H1 (cell line): ENCODE measurements around the gene SEC63. TPM values are rescaled to one million over a fixed set of nuclear protein-coding genes. Genes with fewer than 3 reads are reported as not detected.
"Not testable (repeated sequence)": the region's sequence is repeated elsewhere in the genome, so short reads cannot be mapped to it uniquely, and the experiment has no call there.

Experiments
- CTCF ChIA-PET: fragments of 300-600 bp; sonication (Branson Sonifier 250); formaldehyde crosslinking; loops from one replicate; lab custom pipeline; 2021; ENCODE audit not compliant: partially characterized antibody; lab: Charles Lee
- POLR2A ChIA-PET: fragments of 300-600 bp; sonication (Branson Sonifier 250); formaldehyde crosslinking; loops from one replicate; lab custom pipeline; 2021; ENCODE audit warnings: inconsistent platforms; ENCODE audit not compliant: partially characterized antibody; lab: Charles Lee
- DNase-seq, 2 experiments: peaks; one replicate each; pipeline versions ENCODE4 v3.0.0 to v3.0.0-alpha.2; 2010 to 2022; ENCODE audit warnings: low spot score in 2 of 2, low read depth in 1 of 2, mixed read lengths in 1 of 2
- FAIRE-seq: peaks from 2 replicates; lab custom pipeline; 2011; peaks lifted over from hg19 to GRCh38; lab: Jason Lieb, UNC
- H2AFZ ChIP-seq: 2 replicates; pipeline ENCODE4 v1.8.1; 2012; ENCODE audit warnings: low read length, inconsistent platforms
- H2AK5ac ChIP-seq: 2 replicates; pipeline ENCODE4 v1.6.1; 2013; ENCODE audit warnings: low read depth, low read length
- H2BK120ac ChIP-seq: replicated peaks from 2 replicates; pipeline ENCODE3; 2013; ENCODE audit warnings: low read depth, low read length, inconsistent platforms
- H2BK12ac ChIP-seq: 2 replicates; pipeline ENCODE4 v1.6.1; 2013; ENCODE audit warnings: low read depth, low read length
- H2BK15ac ChIP-seq: 2 replicates; pipeline ENCODE4 v1.6.1; 2013; ENCODE audit warnings: low read length
- H2BK20ac ChIP-seq: 2 replicates; pipeline ENCODE4 v1.6.1; 2013; ENCODE audit warnings: low read length
- H2BK5ac ChIP-seq: 2 replicates; pipeline ENCODE4 v1.6.1; 2013; ENCODE audit warnings: low read depth, low read length
- H3K14ac ChIP-seq: 2 replicates; pipeline ENCODE4 v1.6.1; 2013; ENCODE audit warnings: inconsistent platforms; ENCODE audit not compliant: insufficient read length
- H3K18ac ChIP-seq: 2 replicates; pipeline ENCODE4 v1.6.1; 2013; ENCODE audit warnings: low read length; ENCODE audit errors: extremely low read depth
- H3K23ac ChIP-seq: 2 replicates; pipeline ENCODE4 v1.6.1; 2013; ENCODE audit warnings: inconsistent platforms; ENCODE audit not compliant: insufficient read length
- H3K23me2 ChIP-seq: 2 replicates; pipeline ENCODE4 v1.6.1; 2013; ENCODE audit warnings: low read depth, low read length
- H3K27ac ChIP-seq: 2 replicates; pipeline ENCODE4 v1.6.1; 2011; ENCODE audit warnings: low read depth, low read length, inconsistent platforms
- H3K27me3 ChIP-seq, 4 experiments: replicated peaks in 1 of 4; 1 replicate in 1 of 4; 2 replicates in 3 of 4; pipeline versions ENCODE4 v1.6.1 to v1.8.1; 2011 to 2013; ENCODE audit warnings: low read length in 3 of 4, mild to moderate bottlenecking in 3 of 4, inconsistent platforms in 2 of 4, mixed read lengths in 2 of 4, moderate library complexity in 1 of 4; ENCODE audit not compliant: control insufficient read depth in 3 of 4, insufficient read depth in 3 of 4; ENCODE audit errors: extremely low read depth in 1 of 4
- H3K36me3 ChIP-seq, 4 experiments: 2 replicates each; pipeline versions ENCODE4 v1.6.1 to v1.8.1; 2011 to 2013; ENCODE audit warnings: mild to moderate bottlenecking in 4 of 4, low read length in 3 of 4, moderate library complexity in 2 of 4, control low read depth in 1 of 4, inconsistent platforms in 1 of 4; ENCODE audit not compliant: insufficient read depth in 4 of 4, control insufficient read depth in 2 of 4
- H3K4ac ChIP-seq: replicated peaks from 2 replicates; pipeline ENCODE3; 2013; ENCODE audit warnings: low read length, low read depth, mixed read lengths, inconsistent platforms; ENCODE audit not compliant: insufficient read length
- H3K4me1 ChIP-seq, 4 experiments: replicated peaks in 1 of 4; 1 replicate in 1 of 4; 2 replicates in 3 of 4; pipeline versions ENCODE4 v1.6.1 to v1.8.1; 2011 to 2013; ENCODE audit warnings: low read length in 3 of 4, inconsistent platforms in 2 of 4, mixed read lengths in 1 of 4; ENCODE audit not compliant: insufficient read depth in 4 of 4, control insufficient read depth in 3 of 4
- H3K4me2 ChIP-seq, 2 experiments: 2 replicates each; pipeline versions ENCODE4 v1.6.1 to v1.8.1; 2011 to 2013; ENCODE audit warnings: low read depth in 2 of 2, low read length in 2 of 2, control low read depth in 1 of 2, inconsistent platforms in 1 of 2, mild to moderate bottlenecking in 1 of 2; ENCODE audit not compliant: insufficient read depth in 1 of 2
- H3K4me3 ChIP-seq, 4 experiments: fragments of 200-600, 300-600 bp in 1 of 4; sonication (generic), shearing (Covaris generic), sonication (Bioruptor Twin) in 1 of 4; 2 replicates each; pipeline versions ENCODE4 v1.5.1 to v1.8.1; 2011 to 2016; ENCODE audit warnings: low read length in 4 of 4, low read depth in 3 of 4, control low read depth in 2 of 4, inconsistent platforms in 2 of 4, mild to moderate bottlenecking in 2 of 4, mixed read lengths in 1 of 4, moderate library complexity in 1 of 4; ENCODE audit not compliant: insufficient read depth in 2 of 4; ENCODE audit errors: extremely low read depth in 1 of 4
- H3K56ac ChIP-seq: replicated peaks from 2 replicates; pipeline ENCODE3; 2013; ENCODE audit warnings: low read depth, mild to moderate bottlenecking, mixed read lengths, low read length, inconsistent platforms; ENCODE audit not compliant: insufficient read length
- H3K79me1 ChIP-seq: 2 replicates; pipeline ENCODE4 v1.6.1; 2013; ENCODE audit warnings: low read depth, low read length, control low read depth
- H3K79me2 ChIP-seq, 2 experiments: 2 replicates each; pipeline versions ENCODE4 v1.6.1 to v1.8.1; 2012 to 2013; ENCODE audit warnings: low read length in 2 of 2, mild to moderate bottlenecking in 2 of 2, inconsistent platforms in 1 of 2; ENCODE audit not compliant: insufficient read depth in 2 of 2, control insufficient read depth in 1 of 2
- H3K9ac ChIP-seq, 4 experiments: replicated peaks in 1 of 4; 1 replicate in 1 of 4; 2 replicates in 3 of 4; pipeline versions ENCODE4 v1.6.1 to v1.8.1; 2011 to 2013; ENCODE audit warnings: low read depth in 3 of 4, low read length in 3 of 4, control low read depth in 2 of 4, mild to moderate bottlenecking in 2 of 4, moderate library complexity in 2 of 4, inconsistent platforms in 1 of 4; ENCODE audit errors: extremely low read depth in 1 of 4
- H3K9me3 ChIP-seq, 2 experiments: 2 replicates each; pipeline versions ENCODE4 v1.6.1 to v1.8.1; 2012 to 2013; ENCODE audit warnings: mild to moderate bottlenecking in 2 of 2, moderate library complexity in 2 of 2, control low read depth in 1 of 2, inconsistent platforms in 1 of 2, low read depth in 1 of 2, low read length in 1 of 2, mixed read lengths in 1 of 2; ENCODE audit not compliant: insufficient read depth in 2 of 2
- H4K20me1 ChIP-seq, 2 experiments: replicated peaks in 1 of 2; 2 replicates each; pipeline versions ENCODE3 to v1.8.1; 2011 to 2013; ENCODE audit warnings: inconsistent platforms in 2 of 2, low read length in 2 of 2, mild to moderate bottlenecking in 1 of 2; ENCODE audit not compliant: insufficient read depth in 2 of 2, control insufficient read depth in 1 of 2
- H4K5ac ChIP-seq: 2 replicates; pipeline ENCODE4 v1.6.1; 2013; ENCODE audit warnings: low read length, low read depth, mixed read lengths, inconsistent platforms; ENCODE audit not compliant: insufficient read length
- H4K8ac ChIP-seq: 2 replicates; pipeline ENCODE4 v1.8.0; 2013; ENCODE audit warnings: mild to moderate bottlenecking, moderate library complexity, low read length, inconsistent platforms; ENCODE audit not compliant: insufficient read depth; ENCODE audit errors: extremely low read depth
- H4K91ac ChIP-seq: replicated peaks from 2 replicates; pipeline ENCODE3; 2013; ENCODE audit warnings: low read length, mixed read lengths, inconsistent platforms; ENCODE audit not compliant: insufficient read length
- EP300 ChIP-seq, 2 experiments: IDR thresholded peaks; 1 replicate in 1 of 2; 2 replicates in 1 of 2; pipeline ENCODE4 v1.6.1; 2011 to 2012; ENCODE audit warnings: low read depth in 2 of 2, low read length in 2 of 2, mild to moderate bottlenecking in 2 of 2, borderline replicate concordance in 1 of 2, inconsistent platforms in 1 of 2, moderate library complexity in 1 of 2
- HDAC6 ChIP-seq: IDR thresholded peaks from one replicate; pipeline ENCODE4 v1.7.1; 2012; ENCODE audit warnings: low read depth, mild to moderate bottlenecking, inconsistent platforms, low read length, moderate library complexity
- MAFK ChIP-seq: IDR thresholded peaks from 2 replicates; pipeline ENCODE4 v1.6.1; 2012; ENCODE audit warnings: low read depth, mild to moderate bottlenecking, improper control_type of control experiment, low read length
- MAX ChIP-seq: IDR thresholded peaks from 2 replicates; pipeline ENCODE4 v1.6.1; 2012; ENCODE audit warnings: inconsistent platforms
- NANOG ChIP-seq: IDR thresholded peaks from 2 replicates; pipeline ENCODE4 v1.6.1; 2011; ENCODE audit warnings: low read length, low read depth, mild to moderate bottlenecking, inconsistent platforms; ENCODE audit not compliant: insufficient read depth, poor library complexity, severe bottlenecking
- WGBS, 2 experiments: shearing (Covaris generic) in 1 of 2; methylation state at CpG; one replicate each; pipeline versions ENCODE4 v1.1.6 to v1.1.7; 2013 to 2015; ENCODE audit warnings: low lambda C conversion rate in 2 of 2, mixed read lengths in 2 of 2, inconsistent platforms in 1 of 2, low coverage in 1 of 2, missing lambda C conversion rate in 1 of 2; ENCODE audit not compliant: insufficient replicate concordance in 2 of 2, insufficient coverage in 1 of 2, insufficient read length in 1 of 2; ENCODE audit errors: extremely low coverage in 1 of 2, missing lambda C conversion rate in 1 of 2; 5-methylcytosine and 5-hydroxymethylcytosine counted together
- polyA plus RNA-seq, 7 experiments: library from polyadenylated mRNA; depleted of rRNA in 3 of 7; stranded (reverse) in 5 of 7; unstranded in 2 of 7; fragments of >200 nt in 5 of 7; fragments of 200-250 nt in 2 of 7; gene quantifications; 1 replicate in 5 of 7; 2 replicates in 1 of 7; 4 replicates in 1 of 7; pipeline versions ENCODE4 v1.2.1 to v1.2.3, GENCODE V29; 2011 to 2013; ENCODE audit warnings: missing spikeins in 2 of 7, mixed read lengths in 2 of 7
- total RNA-seq: library from RNA; stranded (reverse); fragmentation: NEBNext Ultra II Directional; extraction: Animal tissue kit (Norgen Biotek cat#: 25700); gene quantifications from 2 replicates; pipeline ENCODE4 v1.2.1, GENCODE V29; 2021

SEC63 gene
- total and polyA plus RNA-seq, 2 of the 8 experiments (the other 6 are each of a cell fraction or from before 2014, with no cell fraction given) = 17.3 to 121 TPM

- no peak for TF ChIP-seq EP300 (IDR thresholded peaks at IDR 0.05; ENCODE audit: borderline replicate concordance in 1 of 2, low read depth in 2 of 2, low read length in 2 of 2)
- no peak for TF ChIP-seq HDAC6
- TF ChIP-seq MAFK = no peak
- no peak for TF ChIP-seq NANOG
- TF ChIP-seq MAX = no peak
Measured at GRCh38 chr6:107956181-107956580, 1.8 kb downstream of the SEC63 start (continued).

- not testable (repeated sequence) for H2BK12ac ChIP-seq, H3K4me3 ChIP-seq, H4K91ac ChIP-seq, H3K4me2 ChIP-seq, H3K9me3 ChIP-seq, H2AK5ac ChIP-seq, H3K56ac ChIP-seq, H2AFZ ChIP-seq, H3K23me2 ChIP-seq, H4K5ac ChIP-seq, H3K27me3 ChIP-seq, H4K20me1 ChIP-seq, H3K36me3 ChIP-seq, H2BK20ac ChIP-seq, H3K9ac ChIP-seq, H2BK120ac ChIP-seq, H3K14ac ChIP-seq, H3K27ac ChIP-seq, H3K4ac ChIP-seq, H2BK15ac ChIP-seq, DNase-seq, FAIRE-seq, H3K79me1 ChIP-seq, H2BK5ac ChIP-seq, H3K23ac ChIP-seq, H3K18ac ChIP-seq, H3K4me1 ChIP-seq, H4K8ac ChIP-seq
- POLR2A ChIA-PET = interaction anchor here (1.4 to 3.7 kb wide), 2 partner anchors 11 to 13 kb away, joined by 3 to 13 read pairs; no protein-coding TSS in a partner anchor
- WGBS, 2 experiments = 87% methylated on average over 6 of the region's 19 CpGs; no CpG with 5 or more reads in 1 of the 2 experiments
- CTCF ChIA-PET = interaction anchor here (1.2 kb wide), 1 partner anchor 7 kb away, joined by 3 read pairs; no protein-coding TSS in a partner anchor
- peaks cover 16 to 82% of the 10 kb centered on the region in 2 experiments for H3K79me2 ChIP-seq
Measured at GRCh38 chr6:107953858-107954414, 4.1 kb downstream of the SEC63 start.
